ENCODE results near the gene SPEN. TPM values are rescaled to one million over a fixed set of nuclear protein-coding genes. Genes with fewer than 3 reads are reported as not detected.

The SPEN gene
- total RNA-seq, 2 donors from 2014 or later = 27.8 to 36.5 TPM

Other genes with a start within 250 kb of the SPEN start
- 10 to 100 TPM; 23.6 to 25.1 TPM for gene DDI2, start 230.2 kb upstream of the SPEN start, total RNA-seq
- 10 to 100 TPM; 64.5 to 70.4 TPM for gene PLEKHM2, start 163.4 kb upstream of the SPEN start, total RNA-seq
- gene SLC25A34, start 111.4 kb upstream of the SPEN start, total RNA-seq = 1 to 10 TPM; 5.4 to 7.3 TPM
- gene TMEM82, start 105.2 kb upstream of the SPEN start, total RNA-seq = not detected
- 10 to 100 TPM; 75.1 to 82.8 TPM for gene FBLIM1, start 88.9 kb upstream of the SPEN start, total RNA-seq
- 1 to 10 TPM; 3.9 to 4.0 TPM for gene UQCRHL, start 40.1 kb upstream of the SPEN start, total RNA-seq
- gene ZBTB17, start 128.4 kb downstream of the SPEN start, total RNA-seq = 10 to 100 TPM; 22.4 to 24.6 TPM
- under 1 TPM; 0.15 to 0.52 TPM for gene SRARP, start 156.5 kb downstream of the SPEN start, total RNA-seq
- 1,000 to 10,000 TPM; 1,770 to 2,192 TPM for gene HSPB7, start 170.3 kb downstream of the SPEN start, total RNA-seq
- under 1 TPM; 0.26 to 0.38 TPM for gene CLCNKA, start 174.3 kb downstream of the SPEN start, total RNA-seq
- gene CLCNKB, start 196.1 kb downstream of the SPEN start, total RNA-seq = 1 to 10 TPM; 2.2 to 2.5 TPM
- 1 to 10 TPM; 3.2 to 6.5 TPM for gene FAM131C, start 225.9 kb downstream of the SPEN start, total RNA-seq